GM21529 (cell line): ENCODE data around the gene LRRC72.
"Not testable (repeated sequence)": the region's sequence is repeated elsewhere in the genome, so short reads cannot be mapped to it uniquely, and the experiment has no call there.

ENCODE experiments used
- ATAC-seq: cut with Tn5 transposase; IDR thresholded peaks from one replicate; pipeline ENCODE4 v1.9.1; 2021; ENCODE audit not compliant: unreplicated experiment

Gene LRRC72

DNA sequence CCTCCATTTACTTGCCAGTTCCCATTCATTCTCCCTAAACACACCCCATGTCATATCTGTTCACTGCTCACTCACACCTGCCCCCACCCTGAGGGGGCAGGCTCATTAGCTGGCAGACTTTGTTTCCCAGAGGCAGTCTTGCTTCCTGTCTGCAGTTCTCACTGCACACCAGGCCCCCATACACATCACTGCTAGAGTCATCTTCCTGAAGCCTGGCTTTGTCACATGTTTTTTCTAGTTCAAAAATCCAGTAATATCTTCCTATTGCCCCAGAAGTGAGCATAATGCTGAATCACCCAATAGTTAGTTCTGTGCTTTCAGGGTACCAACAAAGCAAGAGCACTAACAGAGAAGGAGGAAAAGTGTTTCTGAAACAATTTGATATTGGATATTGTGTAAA lies 1.9 kb downstream of the LRRC72 start:
- ATAC-seq, result no peak

DNA sequence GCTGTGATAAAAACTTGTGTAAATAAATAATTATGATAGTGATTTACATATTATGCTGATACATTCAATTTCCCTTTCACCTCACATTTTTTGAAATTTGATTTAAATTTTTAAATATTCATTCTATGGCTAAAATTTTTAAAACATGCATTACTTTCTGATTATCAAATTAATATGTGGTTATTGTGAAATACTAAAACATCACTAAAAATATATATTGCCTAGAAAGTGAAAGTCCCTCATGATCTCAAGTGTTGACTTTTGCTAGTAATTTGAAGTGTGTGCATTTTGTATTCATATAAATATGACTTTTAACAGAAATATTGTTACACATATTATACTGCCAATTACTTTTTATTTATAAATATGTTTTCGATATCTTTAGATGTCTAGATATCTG lies 3.1 kb downstream of the LRRC72 start:
- no peak for ATAC-seq

DNA sequence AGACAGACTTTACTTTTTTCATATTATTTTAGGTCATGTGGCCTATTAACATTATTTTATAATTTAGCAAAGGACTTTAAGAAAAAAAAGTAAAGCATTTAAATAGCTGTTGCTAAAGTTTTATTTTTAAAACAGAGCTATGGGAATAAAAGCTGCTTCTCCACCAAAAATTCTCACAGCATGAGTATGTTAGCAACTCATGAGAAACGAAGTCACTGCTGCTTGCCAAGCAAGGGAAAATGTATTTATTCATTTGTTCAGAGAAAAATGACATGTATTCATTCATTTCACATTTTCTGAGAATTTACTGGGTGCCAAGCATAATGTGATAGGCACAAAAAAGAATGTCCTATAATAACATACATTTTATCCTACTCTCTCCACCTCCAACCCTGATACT lies 5.1 kb downstream of the LRRC72 start:
- no peak for ATAC-seq

DNA sequence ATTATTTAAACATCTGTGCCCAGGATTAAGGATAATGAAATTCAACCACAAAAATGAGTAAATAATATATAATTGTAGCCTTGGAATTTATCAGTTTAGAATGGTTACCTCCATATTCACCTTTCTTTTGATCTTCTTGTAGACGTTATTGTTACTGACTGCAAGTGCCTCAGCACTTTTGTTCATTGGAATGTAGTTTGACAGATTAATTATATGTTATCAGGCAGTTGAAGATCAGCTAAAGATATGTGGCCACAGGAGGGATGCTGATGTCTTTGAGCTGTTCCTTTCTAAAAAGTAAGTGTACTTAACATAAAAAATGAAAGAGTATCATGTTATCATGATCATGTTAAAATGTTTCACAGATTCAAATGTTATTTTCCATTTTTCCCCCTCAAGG lies 5.6 kb downstream of the LRRC72 start:
- ATAC-seq, result no peak

DNA sequence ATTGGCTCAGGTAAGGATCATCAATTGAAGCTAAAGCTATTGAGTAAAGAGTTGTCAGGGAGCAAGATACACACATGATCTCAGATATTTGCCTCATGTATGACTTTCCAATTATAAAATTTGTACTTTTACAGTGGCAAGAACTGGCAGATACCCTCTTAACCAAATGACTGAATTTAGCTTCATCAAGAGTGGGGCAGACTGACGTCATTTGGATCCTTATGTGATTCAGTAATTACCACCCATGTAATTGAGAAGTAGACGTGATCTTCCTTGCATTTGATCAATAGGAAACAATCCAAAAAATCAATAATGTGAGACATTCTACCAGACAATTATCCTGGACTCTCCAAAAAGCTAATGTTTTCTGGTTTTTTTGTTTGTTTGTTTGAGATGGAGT lies 8.9 kb downstream of the LRRC72 start:
- no peak for ATAC-seq

DNA sequence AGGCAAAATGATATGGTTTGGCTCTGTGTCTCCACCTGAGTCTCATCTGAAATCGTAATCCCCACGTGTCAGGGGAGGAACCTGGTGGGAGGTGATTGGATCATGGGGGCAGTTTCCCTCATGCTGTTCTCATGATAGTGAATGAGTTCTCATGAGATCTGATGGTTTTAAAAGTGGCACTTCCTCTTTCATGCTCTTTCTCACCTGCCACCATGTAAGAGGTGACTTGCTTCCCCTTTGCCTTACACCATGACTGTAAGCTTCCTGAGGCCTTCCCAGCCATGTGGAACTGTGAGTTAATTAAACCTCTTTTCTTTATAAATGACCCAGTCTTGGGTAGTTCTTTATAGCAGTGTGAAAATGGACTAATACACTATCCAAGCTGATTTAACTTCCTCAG lies 13.9 kb downstream of the LRRC72 start:
- ATAC-seq, result not testable (repeated sequence)

DNA sequence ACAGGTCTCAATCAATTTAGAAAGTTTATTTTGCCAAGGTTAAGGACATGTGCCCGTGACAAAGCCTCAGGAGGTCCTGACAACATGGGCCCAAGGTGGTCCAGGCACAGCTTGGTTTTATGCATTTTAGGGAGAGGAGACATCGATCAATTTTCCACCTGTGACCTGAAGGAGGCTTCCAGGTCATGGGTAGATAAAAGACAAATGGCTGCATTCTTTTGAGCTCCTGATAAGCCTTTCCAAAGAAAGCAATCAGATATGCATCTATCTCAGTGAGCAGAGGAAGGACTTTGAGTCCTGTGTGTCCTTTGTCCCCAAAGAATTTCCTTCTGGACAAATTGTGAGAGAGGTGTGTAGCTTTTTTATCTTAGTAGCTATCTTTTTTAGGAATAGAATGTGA lies 15.8 kb downstream of the LRRC72 start:
- ATAC-seq, result no peak

DNA sequence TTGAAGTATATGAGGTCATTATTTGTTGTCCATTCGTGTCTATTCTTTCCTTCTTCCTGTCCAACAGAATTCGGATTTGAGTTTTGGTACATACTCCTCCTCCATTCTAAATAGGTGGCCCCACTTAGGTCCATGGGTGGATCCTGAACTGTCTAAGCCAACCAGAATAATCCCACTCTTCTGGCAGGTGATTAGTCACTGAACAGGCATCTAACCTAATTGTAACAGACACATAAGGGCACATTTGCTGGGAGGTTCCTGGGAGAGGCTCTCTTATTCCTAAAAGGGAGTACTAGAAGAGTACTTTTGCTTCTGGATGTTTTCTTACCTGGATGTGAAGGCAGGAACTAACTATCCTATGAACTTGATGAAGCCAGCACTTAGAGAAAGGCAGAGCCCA lies 16.8 kb downstream of the LRRC72 start:
- ATAC-seq, result no peak

DNA sequence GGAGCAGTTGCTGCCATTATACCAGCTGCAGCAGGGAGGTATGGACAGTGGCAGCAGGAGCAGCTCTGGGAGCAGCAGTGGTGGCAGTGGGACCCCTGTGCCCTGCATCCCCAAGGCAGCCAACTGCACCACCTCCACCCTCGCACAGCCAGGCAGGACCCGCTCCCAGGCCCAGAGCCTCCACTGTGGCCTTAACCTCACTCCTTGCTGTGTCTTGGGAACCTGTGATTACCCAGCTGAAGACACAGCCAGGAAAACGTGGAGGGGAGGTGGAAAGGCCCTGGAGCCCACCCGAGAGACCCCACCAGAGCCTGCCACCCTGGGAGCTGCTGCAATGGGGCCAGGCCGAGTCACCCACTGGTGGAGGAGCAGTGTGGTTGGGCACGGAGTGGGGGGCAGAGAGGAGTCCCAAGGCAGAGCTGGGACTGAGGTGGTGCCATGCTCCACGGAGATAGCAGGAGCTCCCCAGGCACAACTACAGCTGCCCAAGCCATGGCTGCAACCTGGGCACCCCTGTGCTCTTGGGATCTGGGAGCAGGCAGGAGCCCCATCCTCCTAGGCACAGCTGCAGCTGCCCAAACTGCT lies 20.4 kb downstream of the LRRC72 start:
- ATAC-seq, result no peak

DNA sequence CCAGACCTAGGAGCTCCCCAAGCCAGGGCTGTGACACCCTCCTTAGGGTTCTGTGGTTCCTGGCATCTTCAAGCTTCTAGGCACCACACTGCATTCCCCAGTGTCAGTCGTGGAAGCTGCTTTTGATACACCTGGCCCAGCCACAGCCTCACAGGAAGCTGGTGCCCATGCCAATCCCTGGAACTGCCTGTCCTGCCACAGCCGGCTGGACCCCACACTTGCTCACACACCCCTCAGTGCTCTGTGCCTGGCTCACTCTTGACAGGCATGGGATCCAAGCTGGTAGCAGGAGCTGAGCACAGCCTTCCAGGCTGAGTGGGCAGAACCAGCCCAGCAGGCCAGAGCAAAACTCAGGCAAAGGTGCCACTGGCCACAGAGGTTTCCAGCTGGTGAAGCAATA lies 21.8 kb downstream of the LRRC72 start:
- no peak for ATAC-seq

DNA sequence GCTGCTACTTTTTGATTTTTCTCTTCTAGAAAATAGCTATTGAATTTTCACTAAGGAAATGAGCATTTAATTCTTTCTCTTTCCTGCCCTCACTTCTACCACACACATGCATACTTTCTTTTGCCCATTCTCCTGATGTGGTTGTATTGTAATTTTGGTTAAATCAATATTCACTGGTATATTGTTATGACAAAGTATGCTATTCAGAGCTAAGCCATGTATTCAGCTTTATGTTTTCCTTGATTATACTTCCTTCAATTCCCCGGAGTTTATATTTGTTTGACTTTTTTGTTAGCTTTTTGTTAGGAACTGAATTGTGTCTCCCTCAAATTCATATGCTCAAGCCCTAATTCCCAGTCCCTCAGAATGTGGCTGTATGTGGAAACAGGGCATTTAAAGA lies 24.0 kb downstream of the LRRC72 start:
- no peak for ATAC-seq

DNA sequence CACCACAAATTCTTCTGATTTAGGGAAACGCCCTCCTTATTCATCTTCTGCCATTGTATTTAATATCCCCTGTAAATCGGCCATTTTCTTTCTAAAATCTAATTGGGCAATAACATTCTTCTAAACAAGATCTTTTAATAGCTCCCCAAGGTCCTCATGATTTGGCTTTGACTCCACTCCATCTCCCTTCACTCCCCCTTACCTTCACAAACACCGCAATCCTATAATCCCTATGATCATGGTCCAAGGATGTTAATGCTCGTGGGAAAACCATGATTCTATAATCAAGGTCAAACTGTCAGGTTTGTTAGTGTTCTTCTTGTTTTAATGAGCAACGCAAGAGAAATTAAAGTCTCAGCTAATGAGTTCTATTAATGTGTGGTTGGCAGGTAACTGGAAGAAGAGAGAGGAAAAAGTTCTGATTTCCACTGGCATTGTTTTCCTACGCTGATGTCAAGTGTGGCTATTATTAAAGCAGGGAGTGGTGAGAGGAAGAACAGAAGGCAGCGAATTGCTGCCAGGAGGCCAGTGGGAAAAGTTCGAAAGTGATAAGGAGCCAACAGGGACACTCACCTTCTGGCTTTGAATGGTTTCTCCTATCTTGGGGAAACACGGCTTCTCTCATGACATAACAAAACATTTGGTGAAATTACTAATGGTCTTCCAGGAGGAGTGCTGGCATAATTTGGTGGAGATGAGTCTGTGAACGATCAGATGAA lies 28.1 kb downstream of the LRRC72 start:
- no peak for ATAC-seq

DNA sequence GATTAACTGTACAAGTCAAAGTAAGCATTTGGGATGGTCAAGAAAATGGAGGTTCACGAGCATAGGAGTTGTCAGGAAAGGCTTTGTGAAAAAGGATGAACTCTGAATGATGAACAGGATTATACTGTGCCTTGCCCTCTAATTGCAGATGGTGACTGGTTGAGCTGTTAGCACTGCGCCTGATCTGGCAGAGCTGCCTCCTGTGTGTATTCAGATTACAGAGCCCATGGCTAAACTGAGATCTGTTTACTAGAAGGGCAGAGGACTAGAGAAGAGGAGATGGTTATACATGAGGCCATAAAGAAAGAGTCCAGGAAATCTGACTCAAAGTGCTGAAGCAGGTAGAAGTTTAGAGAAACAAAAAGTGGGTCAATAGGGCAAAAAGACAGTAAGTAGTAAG lies 29.7 kb downstream of the LRRC72 start:
- ATAC-seq, result no peak

DNA sequence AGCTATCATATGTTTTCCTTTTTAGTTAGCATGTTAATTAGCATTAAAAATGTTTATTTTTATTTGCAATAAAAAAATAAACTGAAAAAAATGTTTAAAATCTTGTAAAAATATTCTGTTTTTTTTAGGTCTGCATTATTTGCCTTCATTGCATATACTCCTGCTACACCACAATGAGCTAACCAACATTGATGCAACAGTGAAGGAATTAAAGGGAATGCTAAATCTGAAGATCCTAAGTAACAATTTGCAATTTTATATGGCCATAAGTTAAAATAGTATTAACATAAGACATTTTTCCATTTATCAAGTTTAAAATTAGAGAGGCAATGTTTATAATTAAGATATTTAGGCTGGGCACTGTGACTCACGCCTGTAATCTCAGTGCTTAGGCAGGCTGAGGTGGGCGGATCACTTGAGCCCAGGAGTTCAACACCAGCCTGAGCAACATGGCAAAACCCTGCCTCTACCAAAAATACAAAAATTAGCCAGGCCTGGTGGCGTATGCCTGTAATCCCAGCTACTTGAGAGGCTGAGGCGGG lies 32.2 kb downstream of the LRRC72 start:
- no peak for ATAC-seq

DNA sequence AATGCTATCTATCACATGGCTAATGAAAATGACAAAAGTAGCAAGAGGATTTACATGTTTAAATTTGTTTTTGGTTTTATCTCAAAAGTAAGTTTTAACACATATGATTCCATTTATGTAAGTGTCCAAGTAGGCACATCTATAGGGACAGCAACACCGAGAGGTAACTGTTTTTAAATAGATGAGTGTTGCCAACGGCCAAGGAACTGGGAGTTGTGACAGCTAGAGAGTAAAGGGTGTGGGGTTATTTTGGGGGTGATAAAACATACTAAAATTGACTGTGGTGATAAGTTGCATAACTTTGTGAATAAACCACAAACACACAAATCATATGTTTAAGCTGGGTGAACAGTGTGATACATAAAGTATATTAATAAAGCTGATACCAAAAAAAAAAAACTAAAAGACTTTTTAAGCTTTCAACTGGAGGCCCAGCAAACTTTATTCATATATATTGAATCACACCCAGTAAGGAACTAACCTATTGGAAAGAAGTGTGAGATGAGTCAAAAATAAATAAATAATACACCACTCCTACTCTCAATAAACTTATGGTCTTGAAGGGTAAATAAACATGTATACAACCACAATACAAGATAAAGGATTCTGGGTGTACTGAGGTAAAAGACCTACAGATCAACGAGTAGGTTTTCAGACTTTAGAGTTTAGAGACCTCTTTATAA lies 33.0 kb downstream of the LRRC72 start:
- no peak for ATAC-seq

DNA sequence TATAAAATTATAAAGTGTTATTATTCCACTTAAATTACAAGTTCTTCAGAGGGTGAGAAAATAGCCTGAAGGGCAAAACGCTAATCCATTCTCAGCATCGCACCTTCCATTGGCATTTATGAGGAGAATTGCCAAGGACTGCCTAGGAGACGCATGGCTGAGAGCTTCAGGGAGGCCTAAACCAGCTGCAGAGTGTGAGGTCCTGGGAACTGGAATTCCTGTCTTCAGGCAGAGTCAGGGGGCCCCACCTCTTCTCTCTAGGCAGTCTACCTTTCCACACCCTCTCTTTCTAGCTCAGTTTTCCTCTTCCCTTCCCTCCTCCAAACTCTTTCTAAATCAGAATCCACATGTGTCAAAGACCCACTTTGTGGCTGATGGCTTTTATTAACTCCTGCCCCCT lies 35.3 kb downstream of the LRRC72 start:
- no peak for ATAC-seq

DNA sequence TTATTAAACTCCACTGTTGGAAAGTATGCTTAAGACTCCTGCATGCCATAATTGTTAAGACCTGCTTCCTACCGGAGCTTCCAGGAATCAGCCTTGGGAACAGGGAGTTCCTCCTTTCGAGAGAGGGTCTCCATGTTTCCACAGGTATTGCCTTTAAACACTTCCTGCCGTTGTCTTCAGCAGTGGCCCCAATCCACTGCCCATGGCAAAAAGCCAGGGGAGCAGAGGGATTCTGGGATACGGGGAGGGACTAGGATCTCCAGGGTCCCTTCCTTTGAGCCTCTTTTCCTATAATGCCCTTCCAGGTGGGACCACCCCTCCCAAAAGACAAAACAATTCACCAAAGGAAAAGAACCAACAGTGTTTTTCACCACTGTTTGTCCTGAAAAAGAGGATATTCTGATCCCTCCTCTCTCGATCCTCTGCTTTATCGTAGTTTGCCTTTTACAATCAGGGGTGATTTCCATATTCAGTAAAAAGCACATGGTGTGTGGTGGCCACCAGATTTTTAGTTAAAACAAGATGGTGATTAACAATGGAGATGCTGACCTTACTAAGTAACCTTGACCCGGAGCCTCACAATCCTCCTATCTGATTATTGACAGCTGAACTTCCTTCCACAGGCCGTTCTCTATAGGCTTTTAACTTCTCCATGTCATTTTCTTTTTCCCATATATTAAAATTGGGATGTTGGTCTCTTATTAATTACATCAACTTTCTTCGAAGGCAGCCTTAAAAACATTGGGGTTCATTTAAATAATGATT lies 36.0 kb downstream of the LRRC72 start:
- no peak for ATAC-seq

DNA sequence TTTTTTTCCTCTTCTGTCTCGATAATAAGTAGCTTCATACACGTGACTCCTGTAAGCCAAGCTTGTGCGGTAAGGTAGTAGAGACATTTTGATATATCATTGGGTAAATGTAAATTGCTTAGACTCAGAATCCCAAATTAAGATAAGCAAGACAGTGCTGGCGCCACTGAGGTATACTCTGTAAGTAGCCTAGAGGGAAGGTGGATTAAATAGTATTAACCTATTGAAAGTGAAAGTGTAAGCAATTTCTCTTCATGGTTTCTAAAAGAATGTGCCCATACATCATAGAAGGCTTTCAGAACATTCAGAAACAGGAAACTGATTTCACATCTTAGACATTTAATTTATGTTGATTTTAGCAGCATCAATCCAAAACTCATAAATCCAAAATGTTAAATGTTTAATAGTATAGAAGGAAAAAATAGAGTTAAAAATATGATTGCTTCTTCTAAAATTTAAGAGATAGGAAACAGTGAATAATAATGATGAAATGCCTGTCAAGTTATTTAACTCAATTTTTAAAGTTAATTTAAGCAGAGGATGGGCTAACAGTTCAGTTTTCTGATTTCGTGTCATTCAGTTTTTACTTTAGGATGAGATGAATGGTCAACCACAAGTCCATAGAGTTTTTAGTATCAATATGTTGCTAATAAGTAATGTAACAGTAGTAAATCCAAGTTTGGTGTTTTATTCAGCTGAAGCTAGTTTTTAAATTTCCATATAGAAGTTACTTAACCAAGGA lies 36.8 kb downstream of the LRRC72 start:
- peak; percentile 66 for ATAC-seq

DNA sequence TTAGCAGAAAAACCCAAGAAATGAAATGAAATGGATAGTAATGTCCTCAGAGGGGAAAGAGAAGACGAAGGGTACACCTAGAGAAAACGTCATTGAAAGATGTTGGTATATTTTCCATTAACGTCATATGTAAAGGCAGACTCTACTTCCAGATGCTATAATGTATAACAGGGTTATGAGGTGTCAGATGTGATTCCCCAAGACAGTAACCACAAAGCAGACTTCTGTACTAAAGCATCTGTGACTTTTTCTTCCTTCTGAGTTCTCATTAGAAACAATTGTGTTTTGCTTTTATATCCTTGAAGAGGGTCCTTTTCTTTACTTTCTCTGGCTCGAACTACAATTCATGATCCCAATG lies 37.4 kb downstream of the LRRC72 start:
- ATAC-seq, result no peak

DNA sequence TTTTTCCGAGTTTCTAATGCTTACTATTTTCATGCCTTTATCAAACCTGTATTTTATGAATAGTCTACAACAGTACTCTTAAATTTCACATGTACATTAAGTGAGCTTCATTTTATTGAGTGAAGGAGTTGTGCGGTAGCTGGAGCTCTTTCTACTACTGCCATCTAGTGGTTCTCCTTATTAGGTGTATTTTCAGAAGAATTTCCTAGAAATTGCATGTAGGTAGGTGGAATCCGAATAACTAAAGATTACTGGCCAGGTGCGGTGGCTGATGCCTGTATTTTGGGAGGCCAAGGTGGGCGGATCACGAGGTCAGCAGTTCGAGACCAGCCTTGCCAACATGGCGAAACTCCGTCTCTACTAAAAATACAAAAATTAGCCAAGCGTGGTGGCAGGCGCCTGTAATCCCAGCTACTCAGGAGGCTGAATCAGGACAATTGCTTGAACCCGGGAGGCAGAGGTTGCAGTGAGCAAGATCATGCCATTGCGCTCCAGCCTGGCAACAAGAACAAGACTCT lies 38.3 kb downstream of the LRRC72 start:
- peak; percentile 71 for ATAC-seq

DNA sequence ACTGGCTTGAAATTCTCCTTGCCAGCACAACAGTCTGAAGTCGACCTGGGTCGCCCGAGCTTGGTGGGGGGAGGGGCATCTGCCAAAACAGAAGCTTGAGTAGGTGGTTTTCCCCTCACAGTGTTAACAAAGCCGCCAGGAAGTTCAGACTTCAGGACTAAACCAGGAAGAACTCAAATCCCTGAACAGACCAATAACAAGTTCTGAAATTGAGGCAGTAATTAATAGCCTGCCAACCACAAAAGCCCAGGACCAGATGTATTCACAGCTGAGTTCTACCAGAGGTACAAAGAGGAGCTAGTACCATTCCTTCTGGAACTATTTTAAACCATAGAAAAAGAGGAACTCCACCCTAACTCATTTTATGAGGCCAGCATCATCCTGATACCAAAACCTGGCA lies 45.3 kb downstream of the LRRC72 start:
- ATAC-seq, result no peak
